Retina (tissue), 1 donor: Measurements from ENCODE around the gene THSD4.
"Not testable (repeated sequence)": the region's sequence is repeated elsewhere in the genome, so short reads cannot be mapped to it uniquely, and the experiment has no call there.

Experiments used
- DNase-seq: peaks from one replicate; pipeline ENCODE4 v3.0.0-alpha.2; 2016

The THSD4 gene

DNA sequence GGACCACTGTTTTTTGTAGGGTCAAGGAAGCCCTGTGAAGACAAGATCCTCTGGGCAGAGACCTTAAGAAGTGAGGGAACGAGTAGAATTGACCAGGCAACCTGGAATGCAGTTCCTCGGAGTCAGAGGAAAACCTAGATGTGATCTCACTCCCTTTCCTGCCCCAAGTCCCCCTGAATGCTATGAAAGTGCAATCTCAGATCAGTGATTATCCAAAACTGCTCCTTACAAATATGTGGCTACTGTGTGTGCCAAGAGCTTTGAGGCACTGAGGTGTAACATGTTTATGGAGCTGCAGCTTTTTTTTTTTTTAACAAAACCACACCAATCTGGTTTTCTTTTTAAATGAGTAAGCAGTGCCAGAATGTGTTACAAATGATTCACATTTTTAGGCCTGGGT, 35.8 kb downstream of the THSD4 start:
- no peak for DNase-seq

DNA sequence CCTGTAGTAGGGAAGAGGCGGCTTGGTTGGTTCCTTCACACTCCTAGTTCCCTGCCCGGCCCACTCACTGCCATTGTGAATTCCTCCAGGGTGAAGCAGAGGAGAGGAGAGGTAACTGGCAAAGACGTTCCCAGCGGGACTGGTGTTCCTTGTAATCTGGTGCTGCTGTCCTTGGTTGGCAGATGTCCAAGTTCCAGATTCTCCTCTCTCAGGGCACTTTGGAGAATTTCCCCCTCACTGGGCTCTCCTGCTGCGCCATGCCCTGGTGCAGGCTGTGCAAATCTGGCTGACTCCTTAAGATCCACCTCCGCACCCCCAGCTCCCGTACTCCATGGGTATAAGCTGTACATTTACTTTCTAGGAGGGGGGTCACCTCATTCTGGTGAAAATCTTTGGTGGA, 37.3 kb downstream of the THSD4 start:
- no peak for DNase-seq

GRCh38 chr15:71153823-71154524, 38.7 kb downstream of the THSD4 start:
- no peak for DNase-seq

DNA sequence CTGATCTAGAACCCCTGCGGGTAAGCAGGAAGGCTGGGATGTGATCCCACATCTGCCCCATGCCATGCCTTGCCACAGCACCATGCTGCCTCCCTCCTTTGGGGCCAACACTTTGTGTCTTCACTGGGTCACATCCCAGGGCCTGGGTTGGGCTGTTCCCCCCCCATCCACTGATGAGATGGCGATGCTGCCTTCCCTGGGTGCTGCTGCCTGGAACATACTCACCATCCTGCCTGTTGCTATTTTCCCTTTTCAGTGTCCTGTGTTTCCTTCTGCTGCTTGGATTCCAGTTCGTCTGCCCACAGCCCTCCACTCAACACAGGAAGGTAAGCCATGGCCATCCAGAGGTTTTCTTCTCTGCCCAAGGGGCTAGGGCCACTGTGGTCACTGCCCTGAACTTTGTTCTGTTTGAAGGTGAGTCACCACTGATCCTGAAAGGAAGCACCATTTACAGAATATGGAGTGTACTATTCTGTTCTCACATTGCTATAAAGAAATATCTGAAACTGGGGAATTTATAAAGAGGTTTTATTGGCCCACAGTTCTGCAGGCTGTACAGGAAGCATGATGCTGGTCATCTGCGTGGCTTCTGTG, 39.4 kb downstream of the THSD4 start:
- DNase-seq = no peak

DNA sequence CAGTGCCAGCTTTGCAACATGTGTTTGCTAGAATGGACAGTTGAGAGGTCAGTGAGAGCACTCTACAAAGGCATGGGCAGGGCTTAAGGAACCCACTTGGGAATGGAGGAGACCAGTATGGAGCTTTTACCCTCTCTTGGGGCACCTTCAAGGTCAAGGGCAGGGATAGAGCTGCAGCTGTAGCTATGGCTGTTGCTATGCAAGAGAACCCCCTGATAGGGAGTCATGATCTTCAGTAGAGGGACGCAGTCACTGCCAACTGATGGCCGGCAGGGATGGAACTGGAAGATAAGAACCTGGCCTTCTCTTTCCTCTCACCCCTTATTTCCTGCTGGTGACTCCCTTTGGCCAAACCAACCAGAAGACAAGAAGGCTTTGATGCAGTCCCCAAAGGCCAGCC, 40.3 kb downstream of the THSD4 start:
- no peak for DNase-seq

GRCh38 chr15:71160976-71161375, 45.7 kb downstream of the THSD4 start:
- DNase-seq = no peak

DNA sequence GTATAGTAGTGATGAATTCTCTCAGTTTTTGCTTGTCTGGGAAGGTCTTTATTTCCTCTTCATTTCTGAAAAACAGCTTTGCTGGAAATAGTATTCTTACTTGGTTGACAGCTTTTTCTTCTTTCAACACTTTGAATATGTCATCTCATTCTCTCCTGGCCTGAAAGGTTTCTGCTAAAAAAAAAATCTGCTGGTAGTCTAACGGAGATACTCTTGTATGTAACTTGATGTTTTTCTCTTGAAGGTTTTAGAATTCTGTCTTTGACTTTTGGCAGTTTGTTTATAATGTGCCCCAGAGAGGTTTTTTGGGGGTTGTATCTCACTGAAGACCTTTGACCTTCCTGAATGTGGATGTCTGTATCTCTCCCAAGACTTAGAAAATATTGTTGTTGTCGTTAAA, 47.0 kb downstream of the THSD4 start:
- DNase-seq = no peak

- DNase-seq = not testable (repeated sequence)
Observed at GRCh38 chr15:71164606-71165005, 49.3 kb downstream of the THSD4 start.

- DNase-seq = no peak
Observed at GRCh38 chr15:71167445-71168165, 52.3 kb downstream of the THSD4 start.

- DNase-seq = no peak
Observed at GRCh38 chr15:71168166-71168834, 53.0 kb downstream of the THSD4 start.

GRCh38 chr15:71170163-71170562, 54.9 kb downstream of the THSD4 start:
- no peak for DNase-seq

DNA sequence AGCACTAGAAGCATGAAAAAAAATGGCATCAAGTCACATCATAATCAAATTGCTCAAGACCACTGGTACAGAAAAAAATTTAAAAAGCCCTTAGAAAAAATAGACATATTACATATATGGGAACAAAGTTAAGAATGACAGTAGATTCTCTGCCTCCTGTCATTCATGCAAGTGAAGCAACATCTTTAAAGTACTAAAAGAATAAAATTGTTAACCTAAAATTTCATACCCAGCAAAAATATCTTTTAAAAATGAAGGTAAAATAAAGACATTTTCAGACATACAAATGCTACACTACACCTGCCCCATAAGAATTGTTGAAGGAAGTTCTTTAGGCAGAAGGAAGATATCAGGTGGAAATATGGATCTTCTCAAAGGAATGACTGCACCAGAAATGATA, 55.9 kb downstream of the THSD4 start:
- no peak for DNase-seq

DNA sequence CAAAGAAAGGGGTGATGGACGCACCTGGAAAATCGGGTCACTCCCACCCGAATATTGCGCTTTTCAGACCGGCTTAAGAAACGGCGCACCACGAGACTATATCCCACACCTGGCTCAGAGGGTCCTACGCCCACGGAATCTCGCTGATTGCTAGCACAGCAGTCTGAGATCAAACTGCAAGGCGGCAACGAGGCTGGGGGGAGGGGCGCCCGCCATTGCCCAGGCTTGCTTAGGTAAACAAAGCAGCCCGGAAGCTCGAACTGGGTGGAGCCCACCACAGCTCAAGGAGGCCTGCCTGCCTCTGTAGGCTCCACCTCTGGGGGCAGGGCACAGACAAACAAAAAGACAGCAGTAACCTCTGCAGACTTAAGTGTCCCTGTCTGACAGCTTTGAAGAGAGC, 59.1 kb downstream of the THSD4 start:
- not testable (repeated sequence) for DNase-seq

DNA sequence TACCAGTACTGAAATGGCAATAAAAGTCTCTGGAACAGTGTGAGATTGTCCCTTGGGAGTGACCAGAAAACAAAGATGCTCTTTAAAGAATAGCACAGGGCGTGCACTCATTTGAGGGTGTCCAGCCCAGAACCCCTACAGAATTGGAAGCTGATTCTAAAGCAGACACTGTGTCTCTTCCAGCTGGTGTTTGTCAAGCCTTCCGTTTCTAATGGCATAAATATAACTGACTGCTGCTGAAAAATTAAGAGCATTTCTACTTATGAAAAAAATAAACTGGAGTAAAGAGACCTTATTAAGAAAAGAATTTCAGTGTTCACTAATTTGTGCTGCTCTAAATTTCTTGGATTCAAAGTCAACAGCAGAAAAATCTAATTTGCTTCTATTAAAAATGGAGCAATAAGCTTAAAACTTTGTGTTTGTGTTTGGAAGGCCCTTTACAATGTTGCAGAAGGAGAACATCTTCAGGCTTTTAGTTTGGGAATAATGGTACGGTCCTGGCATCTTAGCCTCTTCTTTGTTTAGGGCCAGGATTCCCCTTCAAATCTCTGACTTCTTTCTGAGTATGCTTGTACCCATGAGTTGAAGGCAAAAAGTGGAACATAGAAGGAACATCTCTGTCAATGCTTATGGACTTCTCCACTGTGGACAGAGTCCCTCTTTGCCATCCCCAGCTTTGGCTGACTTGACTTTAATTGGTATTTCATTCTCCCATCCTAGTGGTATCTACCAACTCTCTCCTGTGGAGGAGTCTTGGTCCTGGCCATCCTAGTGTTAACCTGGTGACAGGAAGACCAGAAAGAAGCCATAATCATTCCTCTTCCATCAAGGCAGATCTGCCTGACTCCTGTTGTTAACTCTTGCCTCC, 65.9 kb downstream of the THSD4 start:
- no peak for DNase-seq

DNA sequence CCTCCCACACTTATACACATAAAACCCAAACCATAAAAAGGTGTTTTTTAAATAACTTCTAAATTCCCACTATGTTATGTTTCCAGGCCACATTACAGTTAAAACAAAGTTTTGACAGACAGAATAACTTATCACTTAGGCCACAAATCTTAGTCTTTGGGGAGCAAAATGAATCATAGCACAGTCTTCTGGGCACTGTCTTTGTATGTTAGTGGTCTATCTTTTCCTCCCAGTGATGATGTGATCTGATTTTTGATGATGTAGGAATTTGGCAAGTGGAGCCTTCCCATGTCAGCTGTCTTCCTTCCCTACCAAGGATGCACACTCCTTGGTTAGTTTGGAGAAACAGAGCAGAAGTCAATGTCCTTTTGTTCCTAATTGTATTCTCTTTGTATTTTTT, 67.3 kb downstream of the THSD4 start:
- no peak for DNase-seq

GRCh38 chr15:71183063-71183462, 67.8 kb downstream of the THSD4 start:
- no peak for DNase-seq

DNA sequence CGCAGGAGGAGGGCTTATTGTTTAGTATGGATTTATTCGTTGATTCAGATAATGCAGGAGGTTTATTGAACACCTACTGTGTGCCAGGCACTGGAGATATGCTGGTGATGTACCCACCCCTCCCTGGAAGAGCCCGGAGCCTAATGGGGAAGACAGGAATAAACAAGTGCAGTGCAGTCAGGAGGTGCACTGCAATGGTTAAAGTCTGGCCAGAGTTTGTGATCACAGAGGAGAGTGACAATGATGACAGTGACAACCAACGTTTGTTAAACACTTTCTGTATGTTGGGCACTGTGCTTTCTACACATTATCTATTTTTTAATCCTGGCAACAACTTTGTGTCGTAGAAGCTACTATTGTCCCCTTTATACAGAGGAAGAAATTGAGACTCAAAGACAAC, 70.4 kb downstream of the THSD4 start:
- DNase-seq = no peak

DNA sequence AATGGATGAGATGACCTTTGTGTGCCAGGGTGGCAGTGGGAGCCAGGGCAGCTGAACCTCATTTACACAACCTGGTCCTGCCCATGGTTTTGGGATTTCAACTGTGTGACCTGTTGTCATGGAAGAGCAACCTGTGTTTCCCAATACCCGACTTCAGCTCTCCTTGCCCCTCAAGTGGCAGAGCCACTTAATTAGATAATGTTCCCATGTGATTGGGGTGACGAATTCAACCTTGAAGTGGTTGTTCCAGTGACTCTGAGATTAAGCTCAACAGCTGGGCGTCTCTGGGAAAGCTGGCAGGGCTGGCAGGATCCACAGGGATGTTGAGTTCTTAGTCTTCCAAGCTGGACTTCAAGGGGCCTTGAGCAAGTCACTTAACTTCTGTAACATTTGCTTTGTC, 71.0 kb downstream of the THSD4 start:
- DNase-seq = no peak

- DNase-seq = no peak
Observed at GRCh38 chr15:71187078-71187477, 71.8 kb downstream of the THSD4 start.

- DNase-seq = no peak
Observed at GRCh38 chr15:71187526-71187925, 72.3 kb downstream of the THSD4 start.

- DNase-seq = no peak
Observed at GRCh38 chr15:71189718-71190117, 74.4 kb downstream of the THSD4 start.

DNA sequence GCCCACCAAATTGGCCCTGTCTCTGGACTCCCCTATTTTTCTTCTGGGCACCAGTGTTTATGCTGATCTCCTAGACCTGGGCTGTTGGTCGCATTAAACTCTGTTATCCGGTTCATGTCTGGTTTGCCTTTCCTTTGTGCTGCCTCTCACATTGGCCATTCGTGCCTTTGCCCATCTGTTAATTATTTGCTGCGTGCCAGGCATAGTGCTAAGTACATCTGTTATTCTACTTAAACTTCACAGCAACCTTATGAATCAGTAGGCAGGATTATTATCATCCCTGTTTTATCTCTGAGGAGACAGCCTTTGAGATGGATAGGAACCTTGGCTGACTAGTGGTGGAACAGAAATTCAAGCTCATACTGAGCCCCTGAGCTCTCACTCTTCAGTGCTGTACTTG, 76.0 kb downstream of the THSD4 start:
- DNase-seq = no peak

GRCh38 chr15:71192816-71193215, 77.5 kb downstream of the THSD4 start:
- DNase-seq = no peak
